GM18511 (cell line): ENCODE measurements around the gene RASA3.
"Not testable (repeated sequence)": the region's sequence is repeated elsewhere in the genome, so short reads cannot be mapped to it uniquely, and the experiment has no call there.

ENCODE experiments used
- ATAC-seq: cut with Tn5 transposase; IDR thresholded peaks from one replicate; pipeline ENCODE4 v1.9.1; 2021; ENCODE audit warnings: mild to moderate bottlenecking, moderate library complexity; ENCODE audit not compliant: unreplicated experiment

RASA3 gene

GRCh38 chr13:114082849-114083645, 49.4 kb downstream of the RASA3 start:
- ATAC-seq, result no peak

- ATAC-seq, result no peak
These were observed 50.4 kb downstream of the RASA3 start for GRCh38 chr13:114081761-114082681.

DNA sequence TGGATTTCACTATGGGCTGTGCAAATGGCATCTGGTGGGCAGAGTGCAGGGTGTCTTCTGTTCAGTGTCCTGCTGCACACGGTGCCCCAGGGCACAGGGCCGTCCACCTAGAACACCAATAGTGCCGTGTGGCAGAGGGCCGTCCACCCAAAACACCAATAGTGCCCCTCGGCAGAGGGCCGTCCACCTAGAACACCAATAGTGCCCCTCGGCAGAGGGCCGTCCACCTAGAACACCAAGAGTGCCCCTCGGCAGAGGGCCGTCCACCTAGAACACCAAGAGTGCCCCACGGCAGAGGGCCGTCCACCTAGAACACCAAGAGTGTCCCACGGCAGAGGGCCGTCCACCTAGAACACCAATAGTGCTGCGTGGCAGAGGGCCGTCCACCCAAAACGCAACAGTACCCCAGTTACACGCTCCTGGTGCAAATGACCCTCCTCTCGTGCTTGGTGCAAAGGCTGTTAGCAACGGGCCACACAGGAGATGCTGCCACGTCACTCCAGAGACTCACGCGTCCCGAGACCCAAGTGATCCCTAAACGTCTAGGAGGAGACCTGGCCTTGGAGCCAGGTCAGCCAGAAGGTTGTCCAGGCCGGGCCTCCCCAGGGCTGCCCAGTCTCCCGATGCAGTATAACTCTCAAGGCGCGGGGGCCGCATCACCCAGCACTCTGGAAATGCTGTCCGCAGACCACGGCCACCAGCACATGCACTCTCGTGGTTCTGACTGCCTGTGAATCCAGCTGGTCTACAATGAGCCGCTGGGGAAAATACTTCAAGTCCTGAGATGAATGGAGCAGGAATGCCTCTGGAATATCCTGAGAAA, 51.5 kb downstream of the RASA3 start:
- no peak for ATAC-seq

DNA sequence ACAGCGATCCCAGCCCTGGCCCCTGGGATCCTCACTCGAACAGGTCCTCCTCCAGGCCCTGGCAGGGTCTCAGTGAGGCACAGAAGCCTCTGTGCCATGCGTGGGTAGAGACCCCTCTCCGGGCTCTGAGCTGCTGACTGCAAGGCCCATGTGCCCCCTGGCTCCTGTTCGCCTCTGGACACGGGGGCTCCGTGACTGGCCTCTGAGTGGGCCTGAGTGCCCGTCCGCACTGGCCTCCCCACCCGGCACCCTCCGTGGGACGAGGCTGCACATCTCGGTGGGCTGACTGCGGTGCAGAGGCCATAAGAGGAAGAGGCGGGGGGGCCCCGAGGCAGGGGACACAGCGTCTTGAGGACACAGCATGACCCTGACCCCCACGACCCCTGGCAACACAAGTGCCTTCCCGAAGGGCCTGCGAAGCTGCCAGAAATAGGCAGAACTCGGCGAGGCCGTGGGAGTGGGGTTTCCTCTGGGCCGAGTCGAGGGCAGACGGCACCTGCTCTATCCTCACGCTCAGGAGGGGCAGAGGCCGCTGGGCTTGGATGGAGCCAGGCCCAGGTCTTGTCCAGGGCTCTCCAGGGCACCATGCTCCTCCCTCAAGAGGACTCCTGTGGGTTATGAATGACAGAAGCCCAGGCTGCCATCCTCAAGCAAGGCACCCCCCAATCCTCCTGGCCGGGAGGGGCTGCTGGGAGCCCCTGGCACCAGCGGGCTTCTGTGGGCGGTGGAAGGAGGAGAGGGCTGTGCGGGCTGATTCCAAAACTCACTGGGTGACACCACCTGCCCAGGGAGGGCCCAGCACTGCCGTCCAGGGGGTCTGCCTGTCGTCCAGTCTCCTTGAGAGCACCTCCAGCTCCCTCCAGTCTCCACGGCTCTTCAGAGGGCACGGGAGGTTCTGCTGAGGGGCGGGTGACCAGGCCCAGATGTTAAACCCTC, 52.6 kb downstream of the RASA3 start:
- ATAC-seq, result no peak

- no peak for ATAC-seq
These were observed 53.7 kb downstream of the RASA3 start for GRCh38 chr13:114078461-114079451.

DNA sequence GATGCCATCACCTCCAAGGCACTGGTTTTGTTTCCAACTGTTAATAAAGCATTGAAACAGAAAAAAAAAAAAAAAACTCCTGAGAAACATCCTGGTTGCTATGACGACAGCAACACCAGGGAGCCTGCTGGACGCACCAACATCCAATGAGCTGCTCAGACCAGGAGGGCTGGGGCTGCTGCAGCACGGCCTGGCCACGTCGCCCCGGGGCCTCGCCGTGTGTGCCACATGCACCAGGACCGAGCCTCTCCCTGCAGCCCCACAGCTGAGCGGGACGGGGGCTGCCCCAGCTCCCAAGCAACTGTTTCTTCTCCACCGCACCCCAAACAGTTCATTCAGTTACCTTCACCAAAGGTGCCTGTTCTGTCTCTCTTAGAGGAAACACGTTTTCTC, 54.5 kb downstream of the RASA3 start:
- ATAC-seq, result no peak

- no peak for ATAC-seq
These were observed 55.1 kb downstream of the RASA3 start for GRCh38 chr13:114077099-114077932.

GRCh38 chr13:114076329-114077090, 55.9 kb downstream of the RASA3 start:
- no peak for ATAC-seq

GRCh38 chr13:114075811-114076210, 56.6 kb downstream of the RASA3 start:
- ATAC-seq, result not testable (repeated sequence)

DNA sequence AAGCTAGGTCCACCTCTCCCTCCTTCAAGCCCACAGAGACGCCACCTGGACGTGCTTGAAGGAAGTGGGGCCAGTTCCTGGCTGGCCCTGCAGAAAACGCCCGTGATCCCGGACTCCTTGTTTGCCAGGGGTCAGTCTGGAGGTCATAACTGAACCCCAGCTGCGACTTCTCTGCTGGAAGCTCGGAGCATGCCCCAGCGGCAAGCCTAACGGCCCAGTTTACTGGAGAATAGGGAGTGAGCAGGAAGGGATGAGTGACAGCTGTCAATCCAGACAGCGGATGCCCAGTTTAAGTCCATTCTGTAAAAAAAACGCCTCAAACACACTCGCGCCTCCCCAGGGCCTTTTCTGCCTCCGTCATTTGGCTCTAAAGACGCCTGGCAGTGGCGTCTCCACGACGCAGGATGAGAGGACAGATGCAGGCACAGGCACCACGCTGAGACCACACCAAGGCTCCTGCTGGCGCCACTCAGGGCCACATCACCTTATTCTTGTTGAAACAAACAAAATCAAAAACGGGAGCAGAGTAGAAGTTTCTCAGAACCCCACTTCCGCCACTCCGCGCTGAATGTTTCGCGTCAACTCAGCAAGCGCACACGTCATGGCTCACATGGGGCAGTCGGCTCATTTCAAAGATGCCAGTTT, 57.6 kb downstream of the RASA3 start:
- ATAC-seq, result no peak

- ATAC-seq, result no peak
These were observed 58.4 kb downstream of the RASA3 start for GRCh38 chr13:114073881-114074612.

DNA sequence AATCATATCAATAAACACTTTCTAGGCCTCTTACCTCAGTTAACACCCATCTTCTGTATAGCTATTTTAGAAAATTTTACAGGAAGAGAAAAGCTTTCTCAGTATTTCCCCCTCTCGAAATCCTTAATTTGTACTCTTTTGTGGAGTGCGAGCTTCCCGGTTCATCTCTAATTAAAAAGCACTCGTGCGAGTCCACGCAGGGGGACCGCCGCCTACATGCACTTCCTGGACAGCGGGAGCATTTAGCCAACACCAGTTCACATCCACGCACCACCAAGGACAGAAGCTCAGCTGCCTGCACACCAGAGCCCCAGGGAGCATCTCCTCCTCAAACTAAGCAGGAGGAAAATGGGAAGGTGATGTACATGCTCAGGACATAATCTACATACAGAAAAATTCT, 60.0 kb downstream of the RASA3 start:
- ATAC-seq, result no peak

GRCh38 chr13:114071991-114072390, 60.4 kb downstream of the RASA3 start:
- ATAC-seq, result no peak

DNA sequence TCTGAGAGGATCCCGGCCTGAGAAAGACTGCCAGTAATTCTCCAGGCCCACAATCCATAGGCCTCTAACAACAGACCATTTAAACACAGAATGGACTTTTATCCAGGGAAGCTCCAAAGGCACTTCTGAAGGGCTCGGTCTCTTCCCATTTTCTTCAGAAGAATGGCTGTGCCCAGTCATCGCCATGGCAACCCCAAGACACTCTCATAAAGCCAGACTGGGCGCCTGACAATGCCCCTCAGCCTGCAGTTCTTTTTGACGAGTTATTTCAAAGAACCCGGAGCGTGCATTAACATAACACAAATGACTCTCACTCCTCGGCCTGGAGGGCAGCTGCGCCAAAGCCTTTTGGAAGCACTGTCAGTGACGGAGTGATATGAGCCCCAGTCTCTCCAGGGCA, 61.0 kb downstream of the RASA3 start:
- no peak for ATAC-seq

GRCh38 chr13:114070098-114070799, 62.2 kb downstream of the RASA3 start:
- ATAC-seq, result no peak
